ENCODE data around the gene TMEM131. TPM values are rescaled to one million over a fixed set of nuclear protein-coding genes. Genes with fewer than 3 reads are reported as not detected.
A peak's percentile ranks its signal among the peaks of the same experiment; 100 is the strongest.

Gene TMEM131
- total and polyA plus RNA-seq, 11 donors = 9.3 to 38.3 (median 31.2) TPM

- TF ChIP-seq POLR2A (IDR thresholded peaks at IDR 0.05) (no peak), CTCF (IDR thresholded peaks at IDR 0.05) (peak; percentile 86 to 99 (median 94))
- no peak overlapping the region for H3K4me3 ChIP-seq
- H3K36me3 ChIP-seq = peaks cover 0 to 85% (median 82%) of the 10 kb centered on the region in 9 donors
- peaks cover 0 to 8% (median 5%) of the 10 kb centered on the region in 12 donors for H3K4me1 ChIP-seq
- ATAC-seq (peak; percentile 84 to 98 (median 96)), DNase-seq (peak; percentile 82 to 90 (median 87))
- H3K27me3 ChIP-seq = no peaks in the 10 kb centered on the region
- WGBS, 4 donors = 17 to 24% (median 21%) methylated on average over 12 of the region's 12 CpGs
- H3K27ac ChIP-seq = peak overlapping the region in 2 of 12 donors; percentile 14 to 36
- no peaks in the 10 kb centered on the region for H3K9me3 ChIP-seq
- intact Hi-C loops (cut with DNase I) = loop anchor here (1.0 to 10.0 kb wide), 16 partner anchors 188 to 580 kb away; partner anchors contain the start of gene TMEM131 (in 7 of the 10)
Observed at GRCh38 chr2:97806738-97807618, 188.8 kb downstream of the TMEM131 start.

- Histone ChIP-seq H3K9me3 (no peaks in the 10 kb centered on the region), H3K4me3 (no peak overlapping the region), H3K27me3 (no peaks in the 10 kb centered on the region), H3K36me3 (peaks cover 0 to 85% (median 82%) of the 10 kb centered on the region in 9 donors), H3K27ac (no peak overlapping the region), H3K4me1 (peaks cover 0 to 8% (median 5%) of the 10 kb centered on the region in 12 donors)
- WGBS, 4 donors = 82 to 87% (median 86%) methylated on average over 1 of the region's 1 CpG
- DNase-seq = no peak
- no peak for TF ChIP-seq POLR2A (IDR thresholded peaks at IDR 0.05)
- TF ChIP-seq CTCF (IDR thresholded peaks at IDR 0.05) = no peak
- no peak for ATAC-seq
- intact Hi-C loops (cut with DNase I) = loop anchor here (1.0 to 10.0 kb wide), 16 partner anchors 189 to 582 kb away; partner anchors contain the start of gene TMEM131 (in 7 of the 10)
Observed at GRCh38 chr2:97805776-97806175, 190.0 kb downstream of the TMEM131 start.

- ATAC-seq (no peak), DNase-seq (no peak)
- H3K9me3 ChIP-seq = no peaks in the 10 kb centered on the region
- H3K36me3 ChIP-seq = peaks cover 0 to 99% (median 95%) of the 10 kb centered on the region in 9 donors
- H3K27ac ChIP-seq = no peak overlapping the region
- no peak for TF ChIP-seq POLR2A (IDR thresholded peaks at IDR 0.05)
- no peak for TF ChIP-seq CTCF (IDR thresholded peaks at IDR 0.05)
- no peaks in the 10 kb centered on the region for H3K27me3 ChIP-seq
- WGBS, 4 donors = 90 to 98% (median 93%) methylated on average over 1 of the region's 1 CpG
- H3K4me1 ChIP-seq = no peaks in the 10 kb centered on the region
- intact Hi-C loops (cut with DNase I) = loop anchor here in 7 of 10 donors (10.0 kb wide), 4 partner anchors 194 to 474 kb away; partner anchors contain the start of gene TMEM131 (in 5 of the 7)
- H3K4me3 ChIP-seq = no peak overlapping the region
Observed at GRCh38 chr2:97801028-97801427, 194.7 kb downstream of the TMEM131 start.

- Histone ChIP-seq H3K4me3 (no peak overlapping the region), H3K27ac (no peak overlapping the region), H3K9me3 (no peaks in the 10 kb centered on the region), H3K27me3 (no peaks in the 10 kb centered on the region), H3K4me1 (no peaks in the 10 kb centered on the region), H3K36me3 (peaks cover 0 to 95% (median 91%) of the 10 kb centered on the region in 9 donors)
- no peak for ATAC-seq
- 96 to 97% (median 97%) methylated on average over 6 of the region's 6 CpGs for WGBS, 4 donors
- TF ChIP-seq POLR2A (IDR thresholded peaks at IDR 0.05) (no peak), CTCF (IDR thresholded peaks at IDR 0.05) (no peak)
- intact Hi-C loops (cut with DNase I) = no loop called here
- no peak for DNase-seq
Observed at GRCh38 chr2:97798416-97798815, 197.3 kb downstream of the TMEM131 start.

All from heart left ventricle (tissue), 16 donors.